ENCODE results near the gene CAMTA1. TPM values are rescaled to one million over a fixed set of nuclear protein-coding genes. Genes with fewer than 3 reads are reported as not detected.

CAMTA1 gene
- total RNA-seq, 1 experiment from 2014 or later: 69.5 TPM

- Histone ChIP-seq H3K4me1 (ENCODE audit: control insufficient read depth in 1 of 2, insufficient read depth in 2 of 2, low read length in 2 of 2) (no peaks in the 10 kb centered on the region), H3K79me2 (ENCODE audit: insufficient read depth, low read length) (no peaks in the 10 kb centered on the region), H3K9me2 (ENCODE audit: insufficient read depth) (no peaks in the 10 kb centered on the region), H3K9ac (ENCODE audit: low read length) (no peak overlapping the region), H3K4me3 (replicated peaks in 1 of 2; ENCODE audit: low read depth in 1 of 2, low read length in 2 of 2) (no peak overlapping the region), H3K27ac (ENCODE audit: low read depth, low read length) (no peak overlapping the region), H3K9me3 (ENCODE audit: control insufficient read depth in 1 of 2, insufficient read depth in 1 of 2, low read depth in 1 of 2, low read length in 2 of 2) (no peaks in the 10 kb centered on the region), H3K27me3 (ENCODE audit: insufficient read depth, low read length) (no peaks in the 10 kb centered on the region), H3K36me3 (ENCODE audit: control insufficient read depth in 1 of 2, insufficient read depth in 2 of 2, low read length in 2 of 2) (no peaks in the 10 kb centered on the region), H3K4me2 (ENCODE audit: low read length) (no peak overlapping the region), H2AFZ (ENCODE audit: low read depth, low read length, poor library complexity, severe bottlenecking) (no peak overlapping the region), H4K20me1 (ENCODE audit: insufficient read depth) (no peaks in the 10 kb centered on the region)
- no peak for DNase-seq (ENCODE audit: low read depth, low spot score)
- ChIA-PET CTCF (interaction anchor here (0.5 to 2.4 kb wide), 2 partner anchors 18 to 75 kb away, joined by 3 to 6 read pairs; no protein-coding TSS in a partner anchor), RAD21 (ENCODE audit: low non-redundant PET in 1 of 2, low total read pairs in 2 of 2, uncharacterized antibody in 2 of 2, unreplicated experiment in 2 of 2) (no interaction called here), POLR2A (no interaction called here)
- intact Hi-C loops (cut with micrococcal nuclease): no loop called here
- TF ChIP-seq CEBPB (IDR thresholded peaks at IDR 0.05; ENCODE audit: low read depth) (no peak), SRF (IDR thresholded peaks at IDR 0.05; ENCODE audit: low read depth) (no peak), SP1 (IDR thresholded peaks at IDR 0.05; ENCODE audit: low read depth) (no peak), ZBTB33 (IDR thresholded peaks at IDR 0.05; ENCODE audit: extremely low read depth, insufficient replicate concordance, low read length) (no peak), EZH2phosphoT487 (IDR thresholded peaks at IDR 0.05; ENCODE audit: borderline replicate concordance) (no peak), MAX (IDR thresholded peaks at IDR 0.05) (no peak), REST (IDR thresholded peaks at IDR 0.05; ENCODE audit: low read depth) (no peak), CTCF (IDR thresholded peaks at IDR 0.05 in 2 of 3, conservative IDR thresholded peaks at IDR 0.05 in 1 of 3; ENCODE audit: borderline replicate concordance in 1 of 3, insufficient read depth in 1 of 3, low read depth in 2 of 3, low read length in 2 of 3) (no peak), EZH2 (IDR thresholded peaks at IDR 0.05) (no peak), RAD21 (IDR thresholded peaks at IDR 0.05; ENCODE audit: low read depth) (no peak), POLR2A (IDR thresholded peaks at IDR 0.05; ENCODE audit: borderline replicate concordance, extremely low read depth, insufficient read depth, insufficient read length) (no peak), FOSL1 (IDR thresholded peaks at IDR 0.05; ENCODE audit: low read depth) (no peak), ZFX (IDR thresholded peaks at IDR 0.05) (no peak), POLR2AphosphoS5 (IDR thresholded peaks at IDR 0.05; ENCODE audit: low read depth, low read length) (no peak), JUND (IDR thresholded peaks at IDR 0.05) (no peak), YY1 (IDR thresholded peaks at IDR 0.05; ENCODE audit: extremely low read depth, insufficient replicate concordance, low read depth, low read length) (no peak), EGR1 (IDR thresholded peaks at IDR 0.05; ENCODE audit: low read depth) (no peak)
- BruUV-seq (replicated peaks): no TSS peak
- ATAC-seq: no peak
Measured at GRCh38 chr1:6888268-6888667, 103.0 kb downstream of the CAMTA1 start.

All from HCT116 (cell line).